Caki2 (cell line): ENCODE data around the gene CAPZB. TPM values are rescaled to one million over a fixed set of nuclear protein-coding genes. Genes with fewer than 3 reads are reported as not detected.
"Not testable (repeated sequence)": the region's sequence is repeated elsewhere in the genome, so short reads cannot be mapped to it uniquely, and the experiment has no call there.

Source experiments
- DNase-seq: peaks from one replicate; pipeline ENCODE4 v3.0.0-alpha.2; 2015; ENCODE audit warnings: low read depth
- in situ Hi-C: cut with HindIII; loops from 2 replicates; pipeline ENCODE4 v1.10.0; 2016; ENCODE audit warnings: low sequenced_read_pairs, low pct_unique_long_range_greater_than_20kb, mixed read lengths
- total RNA-seq: library from RNA; depleted of rRNA; stranded (reverse); fragments of >200 nt; shearing (Covaris generic); gene quantifications from 2 replicates; pipeline ENCODE4 v1.2.3, GENCODE V29; 2014; ENCODE audit warnings: low replicate concordance

The CAPZB gene
- total RNA-seq, 1 experiment from 2014 or later = 321 TPM

DNA sequence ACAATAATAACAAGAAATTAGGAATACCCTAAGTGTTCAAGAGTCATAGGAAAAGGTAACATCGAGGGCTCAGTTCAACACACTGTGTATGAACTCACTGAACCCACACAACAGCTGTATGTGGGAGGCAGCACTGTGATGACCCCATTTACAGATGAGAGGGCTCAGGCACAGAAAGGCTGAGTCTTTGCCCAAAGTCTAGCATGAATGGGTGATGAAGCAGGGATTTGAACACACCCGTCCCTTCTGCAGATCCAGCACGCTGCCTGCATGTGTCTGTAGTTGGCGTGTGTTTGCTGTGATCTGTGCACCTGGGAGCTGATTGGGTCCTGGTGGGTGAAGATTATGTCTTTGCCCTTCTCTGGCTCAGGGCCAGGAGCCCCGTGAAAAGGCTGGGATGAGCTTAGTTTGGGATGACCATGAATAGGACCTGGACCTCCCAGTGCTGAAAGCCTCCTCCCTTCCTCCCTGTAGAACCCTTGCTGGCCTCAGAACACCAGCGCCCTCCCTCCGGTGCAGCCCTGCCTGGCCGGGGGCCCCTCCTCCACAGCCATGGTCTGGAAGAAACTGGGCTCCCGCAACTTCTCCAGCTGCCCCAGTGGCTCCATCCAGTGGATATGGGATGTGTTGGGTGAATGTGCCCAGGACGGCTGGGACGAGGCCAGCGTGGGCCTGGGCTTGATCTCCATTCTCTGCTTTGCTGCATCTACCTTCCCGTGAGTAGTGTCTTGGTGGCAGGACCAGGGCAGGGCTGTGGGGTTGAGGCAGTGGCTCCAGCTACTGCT is 168.0 kb downstream of the CAPZB start:
- in situ Hi-C loops = no loop called here
- DNase-seq = no peak

DNA sequence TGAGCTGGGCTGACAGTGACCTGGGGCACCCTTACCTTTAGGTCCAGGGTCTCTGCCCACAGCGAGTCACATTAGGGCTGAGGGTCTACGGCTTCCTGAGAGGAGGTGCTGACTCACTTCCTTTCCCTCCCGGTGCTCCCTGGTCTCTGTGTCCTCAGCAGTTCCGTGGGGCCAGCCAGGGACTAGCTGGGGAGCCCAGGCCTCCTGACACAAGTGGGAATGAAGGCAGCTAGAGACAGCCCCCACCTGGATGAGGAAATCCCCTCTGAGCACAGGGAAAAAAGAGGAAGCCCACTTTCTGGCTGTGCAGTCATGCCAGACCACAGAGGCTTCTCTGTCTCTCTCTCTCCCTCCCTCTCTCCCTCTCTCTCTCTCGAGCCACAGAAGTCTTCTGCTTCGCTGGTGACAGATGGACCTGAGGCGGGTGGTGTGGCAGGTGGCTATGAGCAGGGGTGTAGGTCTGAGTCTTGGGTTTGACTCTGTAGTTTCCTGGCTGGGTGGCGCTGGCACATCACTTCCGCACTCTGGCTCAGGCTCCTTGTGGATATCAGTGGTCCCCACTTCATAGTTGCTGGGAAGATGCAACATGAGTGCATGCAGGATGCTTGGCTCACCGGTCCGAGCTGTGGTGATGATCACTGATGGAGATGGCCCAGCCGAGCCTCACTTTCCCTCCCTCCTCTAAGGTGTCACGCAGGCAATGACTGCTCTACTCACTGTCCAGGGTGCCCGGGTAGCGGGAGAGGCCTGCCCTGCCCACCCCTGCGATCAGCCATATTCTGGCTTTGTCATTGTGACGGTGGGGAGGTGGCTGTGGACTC is 169.8 kb downstream of the CAPZB start:
- DNase-seq = peak; percentile 49
- in situ Hi-C loops = no loop called here

GRCh38 chr1:19313961-19314882 is 171.1 kb downstream of the CAPZB start:
- no peak for DNase-seq
- in situ Hi-C loops = no loop called here

DNA sequence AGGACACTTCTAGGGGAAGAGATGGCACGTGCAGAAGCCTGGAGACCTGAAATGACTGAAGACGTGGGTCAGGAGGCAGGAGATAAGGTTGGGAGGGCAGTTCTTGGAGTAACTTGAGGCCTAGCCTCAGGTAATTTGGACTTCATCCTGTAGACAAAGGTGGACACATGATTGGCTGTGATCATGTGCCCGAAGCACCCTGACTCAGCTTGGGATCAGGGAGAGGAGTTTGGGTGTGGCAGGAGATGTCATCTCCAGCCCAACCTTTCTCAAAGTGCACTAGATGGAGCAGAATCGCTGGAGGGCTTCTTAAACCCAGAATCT is 171.7 kb downstream of the CAPZB start:
- in situ Hi-C loops = no loop called here
- DNase-seq = no peak

GRCh38 chr1:19312782-19313635 is 172.3 kb downstream of the CAPZB start:
- in situ Hi-C loops = no loop called here
- DNase-seq = no peak

DNA sequence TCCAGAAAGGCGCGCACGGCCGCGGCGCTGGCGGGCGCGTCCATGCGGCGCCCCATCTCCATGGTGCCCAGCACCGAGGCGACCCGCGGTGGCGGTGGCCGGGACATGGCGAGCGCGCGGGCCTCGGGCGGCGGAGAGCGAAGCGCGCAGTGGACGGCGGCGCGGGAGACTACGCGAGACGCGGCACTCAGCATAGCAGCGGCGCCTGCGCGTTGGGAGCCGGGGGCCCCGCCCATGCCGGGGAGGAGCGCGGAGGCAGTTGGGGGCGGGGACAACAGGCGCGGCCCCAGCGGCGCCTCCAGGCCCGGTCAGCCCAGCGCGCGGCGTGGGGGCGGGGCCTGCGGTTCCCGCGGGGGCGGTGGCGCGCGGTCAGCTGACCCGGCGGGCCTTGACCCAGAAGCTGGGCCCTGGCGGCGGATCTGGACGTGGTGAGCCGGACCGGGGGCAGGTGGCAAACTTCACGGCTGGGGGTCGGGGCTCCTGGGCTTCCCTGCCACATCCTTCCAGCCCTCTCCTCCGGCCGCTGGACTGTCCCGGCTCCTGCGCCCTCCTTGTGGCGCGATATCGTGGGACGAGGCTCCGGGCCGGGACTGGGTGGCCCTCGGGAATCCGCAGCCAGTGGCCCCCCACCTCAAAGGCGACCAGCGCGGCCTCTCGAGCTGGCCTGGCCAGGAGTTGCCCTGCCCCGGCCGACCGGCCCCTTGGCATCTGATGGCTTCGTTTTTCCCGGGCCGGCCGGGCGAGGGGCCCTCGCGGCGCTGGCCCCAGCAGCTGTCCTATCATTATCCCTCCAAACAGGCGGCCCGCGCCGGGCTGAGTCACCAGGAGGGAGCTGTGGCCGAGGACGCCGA is 173.2 kb downstream of the CAPZB start, which contains the start of the genes AKR7A2 and SLC66A1:
Gene AKR7A2 (minus strand): TSS at position 214 of the 851 bp plus-strand sequence. CDS start 20 bp downstream, at position 194.
Gene SLC66A1 (plus strand): TSS at position 396 of the 851 bp plus-strand sequence. CDS start 5,352 bp downstream, outside the sequence.
- DNase-seq = peak; percentile 88
- in situ Hi-C loops = no loop called here

DNA sequence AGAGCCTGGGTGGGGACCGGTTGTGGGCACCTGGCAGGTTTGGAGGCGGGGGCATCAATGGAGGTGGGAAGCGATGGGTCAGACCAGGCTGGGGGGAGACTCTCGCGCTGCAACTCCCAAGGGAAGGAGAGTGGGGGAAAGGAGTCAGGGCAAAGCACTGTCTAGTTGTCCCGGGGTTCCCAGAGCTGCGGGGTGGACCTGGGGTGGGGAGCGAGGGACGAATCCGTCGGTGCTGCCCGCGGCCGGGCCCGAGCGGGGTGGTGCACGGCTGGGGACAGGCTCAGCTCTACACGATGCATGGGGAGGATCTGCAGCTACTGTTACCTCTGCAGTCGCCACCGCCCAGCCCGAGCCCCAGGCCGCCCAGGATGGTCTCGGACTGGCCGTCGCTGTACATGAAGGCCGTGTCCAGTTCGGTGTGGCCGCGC is 173.8 kb downstream of the CAPZB start:
- in situ Hi-C loops = no loop called here
- no peak for DNase-seq

GRCh38 chr1:19310720-19311502 is 174.4 kb downstream of the CAPZB start:
- in situ Hi-C loops = no loop called here
- DNase-seq = no peak

GRCh38 chr1:19310061-19310460 is 175.3 kb downstream of the CAPZB start:
- in situ Hi-C loops = no loop called here
- DNase-seq = no peak

DNA sequence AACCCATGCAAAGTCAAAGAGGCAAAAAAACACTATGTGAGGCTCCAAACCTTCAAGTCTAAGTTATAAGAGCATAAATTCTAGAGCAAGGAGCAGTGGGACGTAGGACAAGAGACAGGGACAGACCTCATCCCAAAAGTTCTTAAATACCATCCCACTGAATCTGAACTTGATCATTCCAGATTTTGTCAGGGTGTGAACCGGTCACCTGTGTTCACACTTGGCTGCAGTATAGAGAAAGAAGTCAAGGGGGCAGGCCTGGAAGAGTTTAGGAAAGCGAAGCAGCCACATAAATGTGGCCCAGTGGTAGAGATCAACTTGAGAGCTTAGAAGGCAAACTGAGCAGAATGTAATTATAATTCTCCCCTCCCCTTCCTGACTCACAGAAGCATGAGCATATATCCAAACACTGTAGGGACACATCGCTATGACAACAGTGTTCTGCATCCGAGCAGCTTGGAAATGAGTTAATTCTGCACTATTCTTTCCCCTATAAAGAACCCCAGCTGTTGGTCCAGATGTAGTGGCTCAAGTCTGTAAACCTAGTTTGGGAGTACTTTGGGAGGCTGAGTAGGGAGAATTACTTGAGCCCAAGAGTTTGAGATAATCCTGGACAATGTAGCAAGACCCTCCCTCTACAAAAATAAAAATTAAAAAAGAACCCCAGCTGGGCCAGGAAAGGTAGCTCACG is 176.1 kb downstream of the CAPZB start:
- in situ Hi-C loops = no loop called here
- DNase-seq = peak; percentile 66

DNA sequence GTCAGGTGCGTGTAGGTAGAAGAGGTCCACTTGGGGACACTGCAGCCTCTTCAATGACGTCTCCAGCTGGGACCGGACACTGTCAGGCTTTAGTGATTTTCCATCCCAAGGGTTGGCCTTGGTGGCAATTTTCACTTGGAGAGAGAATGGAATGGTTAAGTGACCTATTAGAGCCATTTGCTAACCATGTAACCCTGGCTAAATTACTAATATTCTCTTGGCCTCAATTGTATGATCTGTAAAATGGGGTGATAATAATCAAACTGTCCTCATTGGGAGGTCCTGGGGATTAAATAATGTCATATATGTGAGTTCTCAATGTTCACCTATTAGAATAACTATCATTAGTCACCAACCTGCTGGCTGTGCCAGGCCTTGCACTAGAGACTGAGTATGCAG is 176.8 kb downstream of the CAPZB start:
- no peak for DNase-seq
- in situ Hi-C loops = no loop called here

DNA sequence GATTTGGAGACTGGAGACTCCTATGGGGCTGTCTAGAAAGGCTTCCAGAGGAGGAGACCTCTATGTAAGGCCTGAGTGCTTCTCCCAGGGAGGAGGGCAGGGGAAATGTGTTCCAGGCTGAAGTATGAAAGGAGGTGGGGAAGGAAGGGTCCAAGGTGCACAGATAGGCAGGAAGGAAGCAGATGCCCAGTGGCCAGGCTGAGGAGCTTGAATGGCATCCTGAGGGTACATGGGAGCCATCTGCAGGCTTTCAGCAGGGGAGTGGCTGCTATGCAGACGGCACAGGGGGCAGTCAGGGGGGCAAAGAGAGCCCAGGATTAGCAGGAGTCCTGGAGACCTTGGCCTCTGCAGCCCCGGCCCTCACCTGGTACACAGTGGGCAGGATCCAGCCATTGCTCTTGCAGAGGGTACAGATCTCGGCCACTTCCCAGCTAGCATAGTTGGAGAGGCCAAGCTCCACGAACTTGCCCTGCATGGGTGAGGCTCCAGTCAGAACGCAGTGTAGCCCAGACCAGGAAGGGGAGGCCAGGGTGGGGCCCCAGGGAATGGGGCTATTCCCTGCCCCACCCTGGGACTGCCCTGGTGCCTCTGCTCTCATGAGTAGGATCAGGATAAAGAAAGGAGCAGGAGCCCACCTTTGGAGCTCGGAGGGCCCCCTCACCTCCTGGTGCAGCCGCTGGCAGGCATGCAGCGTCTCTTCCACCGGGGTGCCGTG is 177.4 kb downstream of the CAPZB start:
- DNase-seq = no peak
- in situ Hi-C loops = no loop called here

GRCh38 chr1:19306941-19307340 is 178.4 kb downstream of the CAPZB start:
- no peak for DNase-seq
- in situ Hi-C loops = no loop called here

DNA sequence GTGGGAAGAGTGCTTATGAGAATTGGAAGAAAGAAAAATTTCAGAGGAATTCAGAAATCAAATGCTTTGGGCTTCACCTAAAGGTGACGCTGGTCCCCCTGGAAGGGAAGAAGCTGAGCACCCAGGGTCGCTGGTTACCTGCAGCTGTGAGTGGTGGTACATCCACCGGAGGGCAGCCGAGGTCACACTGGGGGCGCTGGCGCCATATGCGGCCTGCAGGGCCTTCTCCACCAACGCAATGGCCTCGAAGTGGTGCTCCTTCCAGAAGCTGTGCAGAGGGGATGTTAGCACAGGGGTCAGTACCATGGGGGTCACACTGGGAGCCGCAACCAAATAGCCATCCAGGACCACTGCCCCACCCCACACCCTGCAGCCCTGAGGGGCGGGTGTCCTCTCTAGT is 179.5 kb downstream of the CAPZB start:
- in situ Hi-C loops = no loop called here
- no peak for DNase-seq

DNA sequence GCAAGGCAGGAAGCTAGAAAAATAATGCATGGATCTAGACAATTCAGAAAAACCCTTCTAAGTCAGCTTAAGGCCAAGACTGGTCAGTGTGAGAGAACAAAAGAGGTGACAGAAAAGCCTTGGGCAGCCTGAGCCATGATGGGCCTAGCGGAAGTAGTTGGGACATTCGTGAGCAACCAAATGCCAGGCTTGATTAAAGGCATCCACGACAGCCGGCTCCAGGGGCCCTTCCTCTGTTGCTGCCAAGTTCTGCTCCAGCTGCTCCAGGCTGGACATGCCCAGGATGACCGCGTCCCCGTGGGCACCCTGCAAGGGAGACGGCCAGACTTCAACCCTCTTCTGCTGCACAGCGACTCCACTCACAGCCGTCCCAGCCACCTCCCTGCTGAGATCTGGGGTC is 181.3 kb downstream of the CAPZB start:
- not testable (repeated sequence) for DNase-seq

More for the DNA sequence above, 181.3 kb downstream of the CAPZB start:
- in situ Hi-C loops = not testable (repeated sequence)
